Body of pancreas (tissue), 4 donors: ENCODE data around the gene D2HGDH. TPM values are rescaled to one million over a fixed set of nuclear protein-coding genes. Genes with fewer than 3 reads are reported as not detected.

Source experiments
- ATAC-seq: fragments of 150-250 bp; one replicate; pipeline ENCODE4 v1.9.1; 2016
- DNase-seq, 4 donors: peaks; one replicate each; pipeline ENCODE4 v3.0.0-alpha.2; 2019
- H3K27ac ChIP-seq, 4 donors: fragments of 200-600 bp; sonication (generic); 1 replicate in 3 of 4; 2 replicates in 1 of 4; pipeline versions ENCODE4 v1.5.1 to v1.6.1; 2016 to 2019; ENCODE audit warnings: mild to moderate bottlenecking in 1 of 4, mixed read lengths in 1 of 4, moderate library complexity in 1 of 4
- H3K27me3 ChIP-seq, 2 donors: fragments of 200-600 bp; sonication (generic); one replicate each; pipeline ENCODE4 v1.6.0; 2016; ENCODE audit warnings: mild to moderate bottlenecking in 1 of 2
- H3K36me3 ChIP-seq, 2 donors: fragments of 200-600 bp; sonication (generic); replicated peaks in 1 of 2; 2 replicates each; pipeline ENCODE4 v1.5.1; 2016; ENCODE audit warnings: low read depth in 2 of 2; ENCODE audit not compliant: insufficient read depth in 1 of 2
- H3K4me1 ChIP-seq: fragments of 200-600 bp; sonication (generic); one replicate; pipeline ENCODE4 v1.6.0; 2016
- H3K4me3 ChIP-seq, 2 donors: fragments of 200-600 bp; sonication (generic); 1 replicate in 1 of 2; 2 replicates in 1 of 2; pipeline ENCODE4 v1.5.1; 2016 to 2019
- H3K9me3 ChIP-seq, 3 donors: fragments of 200-600 bp; sonication (generic); 1 replicate in 2 of 3; 2 replicates in 1 of 3; pipeline ENCODE4 v1.5.1; 2016
- CTCF ChIP-seq, 7 experiments: fragments of 450-650 bp in 4 of 7; fragments of 200-600 bp in 3 of 7; sonication (generic) in 3 of 7; IDR thresholded peaks; one replicate each; pipeline ENCODE4 v1.5.1; 2016 to 2019; ENCODE audit warnings: antibody characterized with exemption in 7 of 7
- POLR2A ChIP-seq, 3 donors: fragments of 450-650 bp; IDR thresholded peaks; one replicate each; pipeline ENCODE4 v1.6.1; 2016; ENCODE audit warnings: antibody characterized with exemption in 3 of 3, mild to moderate bottlenecking in 2 of 3
- WGBS, 2 donors: methylation state at CpG; one replicate each; pipeline ENCODE4 v1.1.5; 2017; 5-methylcytosine and 5-hydroxymethylcytosine counted together
- intact Hi-C: fragments of 100-400 bp; cut with DNase I; formaldehyde crosslinking; loops from one replicate; pipeline ENCODE4 v1.15.1; 2023
- total RNA-seq, 2 donors: library from RNA; depleted of rRNA; stranded (reverse); fragments of >200 nt; gene quantifications; one replicate each; pipeline ENCODE4 v1.1.0, GENCODE V29; 2016

D2HGDH gene
- total RNA-seq, 2 donors from 2014 or later: 27.0 to 42.5 TPM

DNA sequence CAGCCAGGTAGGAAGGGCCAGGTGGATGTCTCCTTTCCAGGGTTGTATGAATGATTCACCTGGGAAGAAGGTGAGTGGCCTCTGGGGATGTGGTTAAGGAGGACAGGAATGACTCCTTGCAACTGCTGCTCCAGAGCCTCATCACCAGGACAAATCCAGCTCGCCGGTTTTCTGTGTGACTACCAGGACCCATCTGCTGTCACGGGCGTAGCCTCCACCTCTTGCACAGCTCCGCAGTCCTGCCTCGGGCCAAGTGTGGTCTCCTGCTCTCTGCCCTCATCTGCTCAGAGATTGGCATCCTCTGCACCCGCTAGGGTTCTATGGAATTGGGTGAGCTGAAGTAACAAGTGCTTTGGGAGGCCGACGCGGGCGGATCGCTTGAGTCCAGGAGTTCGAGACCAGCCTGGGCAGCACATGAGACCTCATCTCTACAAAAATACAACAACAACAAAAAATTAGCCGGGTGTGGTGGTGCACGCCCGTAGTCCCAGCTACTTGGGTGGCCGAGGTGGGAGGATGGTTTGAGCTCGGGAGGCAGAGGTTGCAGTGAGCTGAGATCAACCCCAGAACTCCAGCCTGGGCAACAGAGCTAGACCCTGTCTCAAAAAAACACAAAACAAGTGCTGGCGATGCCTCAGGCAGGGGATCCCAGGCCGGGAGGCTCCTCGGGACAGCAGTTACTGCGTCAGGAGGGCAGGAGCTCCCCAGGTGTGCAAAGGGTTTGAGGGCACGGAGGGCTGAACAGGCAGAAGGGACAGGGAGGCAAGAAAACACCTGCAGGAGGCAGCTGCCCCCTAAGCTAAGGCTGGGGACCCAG lies 831 bp upstream of the D2HGDH start:
- WGBS, 2 donors: 73 to 78% methylated on average over 23 of the region's 23 CpGs
- TF ChIP-seq CTCF (IDR thresholded peaks at IDR 0.05) (no peak), POLR2A (IDR thresholded peaks at IDR 0.05) (no peak)
- intact Hi-C loops: no loop called here
- DNase-seq: no peak
- H3K27ac ChIP-seq: peak overlapping the region in 3 of 4 donors; percentile 36 to 92 (median 90)
- H3K27me3 ChIP-seq: no peaks in the 10 kb centered on the region
- no peaks in the 10 kb centered on the region for H3K36me3 ChIP-seq
- H3K9me3 ChIP-seq: no peaks in the 10 kb centered on the region
- ATAC-seq: no peak
- H3K4me1 ChIP-seq: peaks cover 15% of the 10 kb centered on the region
- peak overlapping the region in 1 of 2 donors; percentile 25 for H3K4me3 ChIP-seq

DNA sequence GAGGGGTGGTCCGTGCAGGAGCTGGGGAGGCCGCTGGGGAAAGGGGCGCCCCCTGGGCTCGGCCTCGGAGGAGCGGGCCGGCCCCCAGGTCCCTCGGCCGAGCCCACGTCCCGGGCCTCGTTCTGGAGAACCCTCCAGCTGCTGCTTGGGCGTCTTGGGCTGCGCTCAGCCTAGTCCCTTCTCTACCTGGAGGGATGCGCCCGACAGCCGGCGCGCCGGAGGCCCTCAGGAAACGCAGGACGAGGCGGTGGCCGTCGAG lies 293 bp upstream of the D2HGDH start:
- H3K4me3 ChIP-seq: peak overlapping the region in 1 of 2 donors; percentile 25
- 0 to 2% methylated on average over 1 to 25 of the region's 25 CpGs for whole genome bisulfite sequencing, 2 donors
- no peaks in the 10 kb centered on the region for H3K27me3 ChIP-seq
- TF ChIP-seq CTCF (IDR thresholded peaks at IDR 0.05) (no peak), POLR2A (IDR thresholded peaks at IDR 0.05) (peak in 2 of 3 donors; percentile 16 to 40)
- no peaks in the 10 kb centered on the region for H3K9me3 ChIP-seq
- H3K4me1 ChIP-seq: peaks cover 15% of the 10 kb centered on the region
- no peak for ATAC-seq
- H3K36me3 ChIP-seq: no peaks in the 10 kb centered on the region
- intact Hi-C loops: no loop called here
- peak overlapping the region in 3 of 4 donors; percentile 36 to 92 (median 90) for H3K27ac ChIP-seq
- DNase-seq: no peak

GRCh38 chr2:241736111-241736510 lies 1.7 kb downstream of the D2HGDH start:
- Histone ChIP-seq H3K27ac (no peak overlapping the region), H3K27me3 (no peaks in the 10 kb centered on the region), H3K4me1 (peaks cover 15% of the 10 kb centered on the region), H3K4me3 (no peak overlapping the region), H3K36me3 (no peaks in the 10 kb centered on the region), H3K9me3 (no peaks in the 10 kb centered on the region)
- DNase-seq: no peak
- TF ChIP-seq CTCF (IDR thresholded peaks at IDR 0.05): no peak
- no peak for TF ChIP-seq POLR2A (IDR thresholded peaks at IDR 0.05)
- no peak for ATAC-seq
- intact Hi-C loops: no loop called here
- 79 to 86% methylated on average over 3 of the region's 3 CpGs for WGBS, 2 donors

- ATAC-seq (no peak), DNase-seq (no peak)
- no peaks in the 10 kb centered on the region for H3K9me3 ChIP-seq
- no peak overlapping the region for H3K27ac ChIP-seq
- H3K4me3 ChIP-seq: no peak overlapping the region
- H3K4me1 ChIP-seq: peaks cover 15% of the 10 kb centered on the region
- TF ChIP-seq POLR2A (IDR thresholded peaks at IDR 0.05): no peak
- no peak for TF ChIP-seq CTCF (IDR thresholded peaks at IDR 0.05)
- intact Hi-C loops: no loop called here
- 92 to 93% methylated on average over 7 to 16 of the region's 17 CpGs for WGBS, 2 donors
- H3K27me3 ChIP-seq: no peaks in the 10 kb centered on the region
- no peaks in the 10 kb centered on the region for H3K36me3 ChIP-seq
These were observed 3.7 kb downstream of the D2HGDH start for GRCh38 chr2:241738040-241738686.
